Measurements from ENCODE around the gene UBE2E1.
"Not testable (repeated sequence)": the region's sequence is repeated elsewhere in the genome, so short reads cannot be mapped to it uniquely, and the experiment has no call there.

The UBE2E1 gene

GRCh38 chr3:23888617-23889228 is 83.0 kb downstream of the UBE2E1 start:
- no peaks in the 10 kb centered on the region for H3K9me3 ChIP-seq (ENCODE audit: low read length)
- H3K27me3 ChIP-seq (ENCODE audit: control insufficient read depth in 1 of 2, insufficient read depth in 2 of 2, low read length in 2 of 2), result no peaks in the 10 kb centered on the region
- H3K36me3 ChIP-seq (ENCODE audit: insufficient read depth, low read length), result peaks cover 11% of the 10 kb centered on the region
- H3K9ac ChIP-seq (ENCODE audit: low read length), result no peak overlapping the region
- H3K4me3 ChIP-seq (ENCODE audit: low read depth in 1 of 2, low read length in 2 of 2), result no peak overlapping the region
- no peaks in the 10 kb centered on the region for H3K4me1 ChIP-seq (ENCODE audit: insufficient read depth, low read length)
- no peak overlapping the region for H3K27ac ChIP-seq (ENCODE audit: low read depth, low read length)

DNA sequence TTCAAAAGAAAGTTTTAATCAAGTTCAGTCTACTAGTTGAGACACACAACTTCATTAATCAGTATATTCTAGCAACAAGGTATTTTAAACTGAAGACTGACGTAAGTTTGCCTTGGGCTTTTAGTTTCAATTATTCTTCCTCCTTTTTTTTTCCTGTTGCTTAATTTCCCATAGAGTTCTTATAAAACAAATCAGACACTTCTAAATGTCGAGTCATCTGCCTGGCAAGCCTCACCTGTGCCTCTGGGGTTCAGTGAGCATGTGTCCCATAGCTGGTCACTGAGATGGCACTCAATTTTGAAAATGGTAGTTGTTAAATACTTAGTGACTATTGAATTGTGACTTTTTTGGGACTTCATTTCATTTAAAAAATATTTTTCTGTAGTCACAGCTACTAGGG is 83.6 kb downstream of the UBE2E1 start:
- no peaks in the 10 kb centered on the region for H3K27me3 ChIP-seq (ENCODE audit: control insufficient read depth in 1 of 2, insufficient read depth in 2 of 2, low read length in 2 of 2)
- H3K27ac ChIP-seq (ENCODE audit: low read depth, low read length), result no peak overlapping the region
- no peak overlapping the region for H3K4me3 ChIP-seq (ENCODE audit: low read depth in 1 of 2, low read length in 2 of 2)
- H3K9ac ChIP-seq (ENCODE audit: low read length), result no peak overlapping the region
- H3K36me3 ChIP-seq (ENCODE audit: insufficient read depth, low read length), result peaks cover 16% of the 10 kb centered on the region
- H3K9me3 ChIP-seq (ENCODE audit: low read length), result no peaks in the 10 kb centered on the region
- H3K4me1 ChIP-seq (ENCODE audit: insufficient read depth, low read length), result no peaks in the 10 kb centered on the region

GRCh38 chr3:23889950-23890349 is 84.2 kb downstream of the UBE2E1 start:
- H3K9ac ChIP-seq (ENCODE audit: low read length), result no peak overlapping the region
- H3K27ac ChIP-seq (ENCODE audit: low read depth, low read length), result no peak overlapping the region
- H3K27me3 ChIP-seq (ENCODE audit: control insufficient read depth in 1 of 2, insufficient read depth in 2 of 2, low read length in 2 of 2), result no peaks in the 10 kb centered on the region
- no peak overlapping the region for H3K4me3 ChIP-seq (ENCODE audit: low read depth in 1 of 2, low read length in 2 of 2)
- peaks cover 20% of the 10 kb centered on the region for H3K36me3 ChIP-seq (ENCODE audit: insufficient read depth, low read length)
- H3K9me3 ChIP-seq (ENCODE audit: low read length), result no peaks in the 10 kb centered on the region
- no peaks in the 10 kb centered on the region for H3K4me1 ChIP-seq (ENCODE audit: insufficient read depth, low read length)

DNA sequence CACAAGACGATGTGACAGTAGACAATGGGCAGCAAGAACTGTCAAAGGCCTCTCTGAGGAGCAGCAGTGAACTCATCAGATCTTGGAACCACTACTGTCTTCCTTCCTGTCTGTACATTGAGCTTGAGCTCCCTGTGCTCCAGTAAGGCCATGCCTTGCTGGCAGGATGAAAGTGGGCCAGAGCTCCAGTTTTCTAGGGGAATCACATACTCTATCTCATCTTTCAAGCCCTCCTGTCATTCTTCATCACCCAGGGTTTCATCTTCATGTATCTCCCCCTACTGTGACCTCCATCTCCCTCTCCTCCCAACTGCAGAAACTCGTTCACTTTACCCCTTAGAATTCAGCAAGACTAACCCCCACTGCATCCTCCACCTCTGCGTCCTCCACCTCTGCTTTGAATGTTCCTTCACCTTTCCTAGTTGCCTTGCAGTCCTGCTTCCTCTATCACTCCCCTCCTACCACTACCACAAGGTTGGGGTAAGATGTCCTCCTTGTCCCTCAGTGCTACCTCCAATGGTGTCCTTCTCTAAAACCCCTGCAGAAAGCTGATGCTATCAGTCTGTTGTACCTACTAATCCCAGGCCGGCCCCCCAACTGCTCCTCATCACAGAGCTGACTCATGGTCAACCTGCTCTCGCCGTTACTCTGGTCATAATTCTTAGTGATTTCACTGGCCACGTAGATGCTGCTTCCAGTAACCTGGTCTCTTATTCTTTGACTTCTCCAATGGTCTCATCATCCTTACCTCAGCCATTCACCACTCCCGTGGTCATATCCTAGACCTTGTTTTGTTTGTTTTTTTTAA is 88.7 kb downstream of the UBE2E1 start:
- Histone ChIP-seq H3K9me3 (ENCODE audit: low read length) (no peaks in the 10 kb centered on the region), H3K36me3 (ENCODE audit: insufficient read depth, low read length) (peaks cover 20% of the 10 kb centered on the region), H3K27ac (ENCODE audit: low read depth, low read length) (no peak overlapping the region), H3K27me3 (ENCODE audit: control insufficient read depth in 1 of 2, insufficient read depth in 2 of 2, low read length in 2 of 2) (no peaks in the 10 kb centered on the region), H3K9ac (ENCODE audit: low read length) (no peak overlapping the region), H3K4me1 (ENCODE audit: insufficient read depth, low read length) (no peaks in the 10 kb centered on the region), H3K4me3 (ENCODE audit: low read depth in 1 of 2, low read length in 2 of 2) (no peak overlapping the region)

DNA sequence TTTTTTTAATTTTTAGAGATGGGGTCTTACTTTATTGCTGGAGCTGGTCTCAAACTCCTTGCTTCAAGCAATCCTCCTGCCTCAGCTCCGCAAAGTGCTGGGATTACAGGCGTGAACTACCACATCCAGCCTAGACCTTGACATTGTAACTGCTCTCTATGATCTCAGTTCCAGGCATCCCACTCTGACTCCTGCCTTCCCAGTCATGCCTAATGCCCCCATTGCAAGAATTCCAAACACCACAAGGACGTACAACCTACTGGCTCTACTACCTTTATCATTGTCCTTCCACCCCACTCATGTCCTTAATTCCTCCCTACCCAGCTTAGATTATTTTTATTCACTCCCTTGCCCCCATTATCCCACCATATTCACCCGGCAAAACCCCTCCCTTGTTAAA is 89.4 kb downstream of the UBE2E1 start:
- Histone ChIP-seq H3K36me3 (ENCODE audit: insufficient read depth, low read length) (peaks cover 17% of the 10 kb centered on the region), H3K4me3 (ENCODE audit: low read depth in 1 of 2, low read length in 2 of 2) (no peak overlapping the region), H3K9me3 (ENCODE audit: low read length) (no peaks in the 10 kb centered on the region), H3K9ac (ENCODE audit: low read length) (no peak overlapping the region), H3K27ac (ENCODE audit: low read depth, low read length) (no peak overlapping the region), H3K27me3 (ENCODE audit: control insufficient read depth in 1 of 2, insufficient read depth in 2 of 2, low read length in 2 of 2) (no peaks in the 10 kb centered on the region), H3K4me1 (ENCODE audit: insufficient read depth, low read length) (no peaks in the 10 kb centered on the region)

- H3K4me1 ChIP-seq (ENCODE audit: insufficient read depth, low read length), result no peaks in the 10 kb centered on the region
- H3K9ac ChIP-seq (ENCODE audit: low read length), result no peak overlapping the region
- H3K27me3 ChIP-seq (ENCODE audit: control insufficient read depth in 1 of 2, insufficient read depth in 2 of 2, low read length in 2 of 2), result no peaks in the 10 kb centered on the region
- no peak overlapping the region for H3K4me3 ChIP-seq (ENCODE audit: low read depth in 1 of 2, low read length in 2 of 2)
- peaks cover 4% of the 10 kb centered on the region for H3K36me3 ChIP-seq (ENCODE audit: insufficient read depth, low read length)
- H3K27ac ChIP-seq (ENCODE audit: low read depth, low read length), result no peak overlapping the region
- H3K9me3 ChIP-seq (ENCODE audit: low read length), result no peaks in the 10 kb centered on the region
Measured at GRCh38 chr3:23900744-23901143, 95.0 kb downstream of the UBE2E1 start.

- H3K36me3 ChIP-seq (ENCODE audit: insufficient read depth, low read length), result peaks cover 4% of the 10 kb centered on the region
- H3K9me3 ChIP-seq (ENCODE audit: low read length), result no peaks in the 10 kb centered on the region
- no peak overlapping the region for H3K9ac ChIP-seq (ENCODE audit: low read length)
- H3K27me3 ChIP-seq (ENCODE audit: control insufficient read depth in 1 of 2, insufficient read depth in 2 of 2, low read length in 2 of 2), result no peaks in the 10 kb centered on the region
- H3K4me1 ChIP-seq (ENCODE audit: insufficient read depth, low read length), result no peaks in the 10 kb centered on the region
- H3K27ac ChIP-seq (ENCODE audit: low read depth, low read length), result no peak overlapping the region
- H3K4me3 ChIP-seq (ENCODE audit: low read depth in 1 of 2, low read length in 2 of 2), result no peak overlapping the region
Measured at GRCh38 chr3:23904545-23904944, 98.8 kb downstream of the UBE2E1 start.

- no peaks in the 10 kb centered on the region for H3K9me3 ChIP-seq (ENCODE audit: low read length)
- H3K9ac ChIP-seq (ENCODE audit: low read length), result no peak overlapping the region
- no peaks in the 10 kb centered on the region for H3K27me3 ChIP-seq (ENCODE audit: control insufficient read depth in 1 of 2, insufficient read depth in 2 of 2, low read length in 2 of 2)
- H3K36me3 ChIP-seq (ENCODE audit: insufficient read depth, low read length), result peaks cover 9% of the 10 kb centered on the region
- H3K27ac ChIP-seq (ENCODE audit: low read depth, low read length), result no peak overlapping the region
- H3K4me3 ChIP-seq (ENCODE audit: low read depth in 1 of 2, low read length in 2 of 2), result no peak overlapping the region
- H3K4me1 ChIP-seq (ENCODE audit: insufficient read depth, low read length), result no peaks in the 10 kb centered on the region
Measured at GRCh38 chr3:23909341-23909740, 103.6 kb downstream of the UBE2E1 start.

GRCh38 chr3:23911397-23911796 is 105.6 kb downstream of the UBE2E1 start:
- H3K27me3 ChIP-seq (ENCODE audit: control insufficient read depth in 1 of 2, insufficient read depth in 2 of 2, low read length in 2 of 2), result no peaks in the 10 kb centered on the region
- H3K36me3 ChIP-seq (ENCODE audit: insufficient read depth, low read length), result peaks cover 9% of the 10 kb centered on the region
- H3K9ac ChIP-seq (ENCODE audit: low read length), result no peak overlapping the region
- H3K4me3 ChIP-seq (ENCODE audit: low read depth in 1 of 2, low read length in 2 of 2), result no peak overlapping the region
- H3K27ac ChIP-seq (ENCODE audit: low read depth, low read length), result no peak overlapping the region
- no peaks in the 10 kb centered on the region for H3K9me3 ChIP-seq (ENCODE audit: low read length)
- H3K4me1 ChIP-seq (ENCODE audit: insufficient read depth, low read length), result peaks cover 9% of the 10 kb centered on the region

DNA sequence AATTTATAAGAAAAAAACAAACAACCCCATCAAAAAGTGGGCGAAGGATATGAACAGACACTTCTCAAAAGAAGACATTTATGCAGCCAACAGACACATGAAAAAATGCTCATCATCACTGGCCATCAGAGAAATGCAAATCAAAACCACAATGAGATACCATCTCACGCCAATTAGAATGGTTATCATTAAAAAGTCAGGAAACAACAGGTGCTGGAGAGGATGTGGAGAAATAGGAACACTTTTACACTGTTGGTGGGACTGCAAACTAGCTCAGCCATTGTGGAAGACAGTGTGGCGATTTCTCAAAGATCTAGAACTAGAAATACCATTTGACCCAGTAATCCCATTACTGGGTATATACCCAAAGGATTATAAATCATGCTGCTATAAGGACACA is 106.6 kb downstream of the UBE2E1 start:
- not testable (repeated sequence) for H3K9me3 ChIP-seq (ENCODE audit: low read length)

DNA sequence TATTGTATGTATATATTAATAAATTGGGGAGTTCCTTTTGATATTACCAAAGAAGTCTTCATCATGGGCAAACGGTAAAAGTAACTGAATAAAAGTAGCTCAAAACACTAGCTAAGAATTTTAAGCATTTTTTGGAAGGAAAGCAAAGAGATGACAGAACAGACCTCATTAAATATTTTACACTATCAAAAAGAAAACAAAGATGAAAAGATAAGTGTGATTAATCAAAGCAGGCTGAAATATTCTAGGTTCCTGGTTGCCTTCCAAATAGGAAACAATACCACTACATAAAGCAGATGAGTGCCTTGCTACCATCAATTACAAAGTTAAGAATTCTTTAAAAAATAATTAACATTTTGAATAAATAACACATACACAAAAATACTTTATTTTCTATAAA is 107.4 kb downstream of the UBE2E1 start:
- Histone ChIP-seq H3K4me1 (ENCODE audit: insufficient read depth, low read length) (peaks cover 15% of the 10 kb centered on the region), H3K36me3 (ENCODE audit: insufficient read depth, low read length) (peaks cover 13% of the 10 kb centered on the region), H3K9me3 (ENCODE audit: low read length) (no peaks in the 10 kb centered on the region), H3K9ac (ENCODE audit: low read length) (no peak overlapping the region), H3K27ac (ENCODE audit: low read depth, low read length) (no peak overlapping the region), H3K4me3 (ENCODE audit: low read depth in 1 of 2, low read length in 2 of 2) (no peak overlapping the region), H3K27me3 (ENCODE audit: control insufficient read depth in 1 of 2, insufficient read depth in 2 of 2, low read length in 2 of 2) (no peaks in the 10 kb centered on the region)

More for the DNA sequence above, 106.6 kb downstream of the UBE2E1 start:
- H3K27me3 ChIP-seq (ENCODE audit: control insufficient read depth in 1 of 2, insufficient read depth in 2 of 2, low read length in 2 of 2); H3K4me3 ChIP-seq (ENCODE audit: low read depth in 1 of 2, low read length in 2 of 2); H3K9ac ChIP-seq (ENCODE audit: low read length); H3K27ac ChIP-seq (ENCODE audit: low read depth, low read length); H3K36me3 ChIP-seq (ENCODE audit: insufficient read depth, low read length); H3K4me1 ChIP-seq (ENCODE audit: insufficient read depth, low read length): not testable (repeated sequence)
